Mesodermal cell (in vitro differentiated cells): Measurements from ENCODE around the gene LRRC1.

Experiments
- H3K27ac ChIP-seq: 2 replicates; pipeline ENCODE4 v1.7.0; 2013; ENCODE audit warnings: mild to moderate bottlenecking, low read depth, low read length, moderate library complexity; ENCODE audit not compliant: severe bottlenecking
- H3K36me3 ChIP-seq: 2 replicates; pipeline ENCODE4 v1.7.1; 2013; ENCODE audit warnings: mild to moderate bottlenecking, low read length, moderate library complexity; ENCODE audit not compliant: control insufficient read depth, insufficient read depth
- H3K4me1 ChIP-seq: one replicate; pipeline ENCODE4 v1.7.1; 2013; ENCODE audit warnings: mild to moderate bottlenecking, low read length; ENCODE audit not compliant: insufficient read depth, control insufficient read depth, poor library complexity, severe bottlenecking
- H3K4me3 ChIP-seq: 2 replicates; pipeline ENCODE4 v1.7.0; 2013; ENCODE audit warnings: low read length, control low read depth, mild to moderate bottlenecking; ENCODE audit not compliant: insufficient read depth, poor library complexity, severe bottlenecking; ENCODE audit errors: extremely low read depth
- H3K9me3 ChIP-seq: 2 replicates; pipeline ENCODE4 v1.7.1; 2013; ENCODE audit warnings: mild to moderate bottlenecking, low read length, moderate library complexity; ENCODE audit not compliant: control insufficient read depth
- WGBS, 2 experiments: methylation state at CpG; one replicate each; pipeline ENCODE4 v1.1.5; 2013; ENCODE audit warnings: missing lambda C conversion rate in 2 of 2; ENCODE audit not compliant: insufficient coverage in 2 of 2; 5-methylcytosine and 5-hydroxymethylcytosine counted together

LRRC1 gene

GRCh38 chr6:53846250-53846649 lies 51.4 kb downstream of the LRRC1 start:
- H3K4me1 ChIP-seq: no peaks in the 10 kb centered on the region
- H3K9me3 ChIP-seq: no peaks in the 10 kb centered on the region
- no peaks in the 10 kb centered on the region for H3K36me3 ChIP-seq
- WGBS, 2 experiments: 90 to 96% methylated on average over 4 of the region's 7 CpGs
- no peak overlapping the region for H3K4me3 ChIP-seq
- H3K27ac ChIP-seq: no peak overlapping the region

DNA sequence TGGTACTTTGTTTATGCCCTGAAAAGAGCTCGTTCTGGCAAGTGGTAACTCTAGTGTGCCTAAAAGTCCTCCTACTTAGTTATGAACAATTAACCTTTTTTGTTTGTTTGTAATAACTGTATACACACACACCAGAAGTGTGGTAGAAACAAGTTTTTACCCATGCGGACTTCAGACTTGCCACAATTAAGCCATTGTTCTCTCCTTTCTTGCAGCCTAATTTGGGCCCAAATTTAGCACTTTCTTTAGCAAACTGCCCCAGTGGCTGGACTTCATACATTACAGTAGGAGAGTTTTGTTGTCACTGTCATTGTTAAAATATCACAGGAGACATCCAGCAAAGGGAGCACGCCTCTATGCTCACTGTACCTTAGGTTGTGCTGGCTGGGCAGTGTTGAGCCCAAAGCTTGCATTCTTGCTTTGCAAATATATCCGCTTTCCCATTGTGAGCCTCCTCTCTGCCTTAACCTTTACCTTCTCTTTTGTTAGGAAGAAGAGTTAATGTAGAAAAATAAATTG lies 53.0 kb downstream of the LRRC1 start:
- H3K27ac ChIP-seq: no peak overlapping the region
- H3K4me1 ChIP-seq: no peaks in the 10 kb centered on the region
- 89% methylated on average over 1 of the region's 4 CpGs; no CpG with 5 or more reads in 1 of the 2 experiments for WGBS, 2 experiments
- H3K4me3 ChIP-seq: no peak overlapping the region
- H3K36me3 ChIP-seq: no peaks in the 10 kb centered on the region
- no peaks in the 10 kb centered on the region for H3K9me3 ChIP-seq

DNA sequence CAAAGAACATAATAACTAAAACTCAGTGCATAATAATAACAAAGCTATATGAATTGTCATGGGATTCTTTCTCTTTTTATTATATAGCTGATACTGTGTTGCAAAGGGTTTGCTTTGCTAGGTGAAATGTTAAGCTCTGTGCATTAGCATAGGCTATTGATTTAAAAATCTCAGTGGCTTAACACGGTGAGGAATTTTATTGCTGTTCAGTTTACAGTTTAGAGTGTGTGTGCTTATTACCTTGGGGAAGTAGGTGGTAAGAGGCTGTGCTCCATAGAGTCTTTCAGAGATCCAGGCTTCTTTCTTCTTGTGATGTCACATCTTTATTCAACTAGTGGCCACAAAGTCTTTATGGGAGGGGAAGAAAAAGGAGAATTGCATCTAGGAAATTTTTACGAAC lies 55.7 kb downstream of the LRRC1 start:
- H3K4me3 ChIP-seq: no peak overlapping the region
- WGBS, 2 experiments: 92% methylated on average over 1 of the region's 2 CpGs; no CpG with 5 or more reads in 1 of the 2 experiments
- H3K36me3 ChIP-seq: no peaks in the 10 kb centered on the region
- no peaks in the 10 kb centered on the region for H3K9me3 ChIP-seq
- H3K4me1 ChIP-seq: no peaks in the 10 kb centered on the region
- H3K27ac ChIP-seq: no peak overlapping the region

- no peaks in the 10 kb centered on the region for H3K4me1 ChIP-seq
- no peaks in the 10 kb centered on the region for H3K36me3 ChIP-seq
- H3K9me3 ChIP-seq: no peaks in the 10 kb centered on the region
- no CpG with 5 or more reads among the region's 2 CpGs for WGBS, 2 experiments
- H3K27ac ChIP-seq: no peak overlapping the region
- no peak overlapping the region for H3K4me3 ChIP-seq
Observed at GRCh38 chr6:53851561-53851960, 56.8 kb downstream of the LRRC1 start.

GRCh38 chr6:53852805-53853204 lies 58.0 kb downstream of the LRRC1 start:
- Histone ChIP-seq H3K9me3 (no peaks in the 10 kb centered on the region), H3K27ac (no peak overlapping the region), H3K36me3 (no peaks in the 10 kb centered on the region), H3K4me3 (no peak overlapping the region), H3K4me1 (no peaks in the 10 kb centered on the region)
- WGBS, 2 experiments: 100% methylated on average over 1 of the region's 2 CpGs; no CpG with 5 or more reads in 1 of the 2 experiments

- Histone ChIP-seq H3K4me3 (no peak overlapping the region), H3K4me1 (no peaks in the 10 kb centered on the region), H3K36me3 (no peaks in the 10 kb centered on the region), H3K9me3 (no peaks in the 10 kb centered on the region), H3K27ac (no peak overlapping the region)
- 91 to 92% methylated on average over 2 to 3 of the region's 5 CpGs for WGBS, 2 experiments
Observed at GRCh38 chr6:53854843-53855567, 60.2 kb downstream of the LRRC1 start.

DNA sequence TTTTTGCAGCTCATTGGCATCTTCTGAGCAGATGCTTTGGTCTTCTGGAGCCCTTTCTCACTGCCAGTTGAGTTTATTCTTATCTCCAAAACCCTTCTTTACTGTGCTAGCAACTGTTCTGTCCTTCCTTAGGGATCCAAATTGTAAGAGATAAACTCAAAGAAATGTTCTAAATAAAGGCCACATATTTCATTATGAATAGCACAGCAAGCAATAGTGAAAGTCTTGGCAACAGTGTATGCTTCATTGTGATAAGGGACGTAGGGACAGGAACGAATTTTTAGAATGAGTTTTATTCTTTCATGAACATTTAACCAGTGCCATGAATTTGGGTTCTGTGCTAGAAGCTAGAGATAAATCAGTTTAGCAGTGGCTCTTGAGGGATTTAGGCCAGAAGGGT lies 61.1 kb downstream of the LRRC1 start:
- no peaks in the 10 kb centered on the region for H3K36me3 ChIP-seq
- no peak overlapping the region for H3K4me3 ChIP-seq
- 83 to 100% methylated on average over 2 of the region's 2 CpGs for WGBS, 2 experiments
- no peak overlapping the region for H3K27ac ChIP-seq
- H3K4me1 ChIP-seq: no peaks in the 10 kb centered on the region
- H3K9me3 ChIP-seq: no peaks in the 10 kb centered on the region

GRCh38 chr6:53857318-53858094 lies 62.7 kb downstream of the LRRC1 start:
- H3K4me3 ChIP-seq: no peak overlapping the region
- WGBS, 2 experiments: 72 to 75% methylated on average over 6 to 8 of the region's 8 CpGs
- no peaks in the 10 kb centered on the region for H3K9me3 ChIP-seq
- no peak overlapping the region for H3K27ac ChIP-seq
- H3K36me3 ChIP-seq: no peaks in the 10 kb centered on the region
- no peaks in the 10 kb centered on the region for H3K4me1 ChIP-seq

DNA sequence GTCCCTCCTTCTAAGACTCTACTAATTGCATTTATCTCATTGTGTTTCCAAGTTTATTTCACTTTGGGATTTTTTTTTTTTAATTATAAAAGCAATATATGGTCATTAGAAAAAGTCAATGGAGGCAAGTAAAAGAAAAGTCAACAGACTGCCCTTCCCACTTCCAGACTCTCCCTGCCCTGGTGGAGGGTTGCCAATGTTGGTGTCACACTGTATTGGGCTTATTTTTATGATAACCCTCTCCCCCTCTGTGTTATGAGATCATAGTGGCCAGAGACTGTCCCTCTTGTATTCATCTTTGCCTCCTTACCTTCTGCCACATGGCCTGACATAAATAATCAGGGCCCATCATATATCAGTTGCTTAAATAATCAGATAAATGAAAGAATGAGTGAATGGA lies 63.4 kb downstream of the LRRC1 start:
- Histone ChIP-seq H3K36me3 (no peaks in the 10 kb centered on the region), H3K27ac (no peak overlapping the region), H3K4me3 (no peak overlapping the region), H3K9me3 (no peaks in the 10 kb centered on the region), H3K4me1 (no peaks in the 10 kb centered on the region)

GRCh38 chr6:53858913-53859312 lies 64.1 kb downstream of the LRRC1 start:
- no peaks in the 10 kb centered on the region for H3K36me3 ChIP-seq
- no peak overlapping the region for H3K27ac ChIP-seq
- no peaks in the 10 kb centered on the region for H3K4me1 ChIP-seq
- WGBS, 2 experiments: 100% methylated on average over 1 of the region's 3 CpGs; no CpG with 5 or more reads in 1 of the 2 experiments
- H3K9me3 ChIP-seq: no peaks in the 10 kb centered on the region
- no peak overlapping the region for H3K4me3 ChIP-seq

- 56 to 93% methylated on average over 1 of the region's 2 CpGs for WGBS, 2 experiments
- H3K27ac ChIP-seq: no peak overlapping the region
Observed at GRCh38 chr6:53860511-53860910, 65.7 kb downstream of the LRRC1 start.

More at GRCh38 chr6:53860511-53860910, 65.7 kb downstream of the LRRC1 start:
- Histone ChIP-seq H3K4me3 (no peak overlapping the region), H3K4me1 (no peaks in the 10 kb centered on the region), H3K36me3 (no peaks in the 10 kb centered on the region), H3K9me3 (no peaks in the 10 kb centered on the region)
